ENCODE data around the gene BLID. TPM values are rescaled to one million over a fixed set of nuclear protein-coding genes. Genes with fewer than 3 reads are reported as not detected.

BLID gene
- total RNA-seq, 1 donor from 2014 or later: not detected

- no peaks in the 10 kb centered on the region for H3K36me3 Mint-ChIP-seq (ENCODE audit: low read depth)
- intact Hi-C loops (cut with micrococcal nuclease): no loop called here
- H3K9me3 Mint-ChIP-seq: no peaks in the 10 kb centered on the region
- H3K4me3 Mint-ChIP-seq: no peak overlapping the region
- H3K27me3 Mint-ChIP-seq: peaks cover 12% of the 10 kb centered on the region
- no peak for ATAC-seq (ENCODE audit: low read depth)
- no peak overlapping the region for H3K27ac Mint-ChIP-seq
- peaks cover 14% of the 10 kb centered on the region for H3K4me1 Mint-ChIP-seq
- DNase-seq: no peak
- ChIA-PET POLR2A (no interaction called here), CTCF (no interaction called here)
- no peak for TF ChIP-seq CTCF (IDR thresholded peaks at IDR 0.05)
Observed at GRCh38 chr11:122155765-122156527, 39.9 kb upstream of the BLID start.

GRCh38 chr11:122154994-122155393, 39.0 kb upstream of the BLID start:
- Mint-ChIP-seq H3K9me3 (no peaks in the 10 kb centered on the region), H3K4me1 (peaks cover 14% of the 10 kb centered on the region), H3K36me3 (ENCODE audit: low read depth) (no peaks in the 10 kb centered on the region), H3K27me3 (peaks cover 12% of the 10 kb centered on the region), H3K4me3 (no peak overlapping the region), H3K27ac (no peak overlapping the region)
- no peak for TF ChIP-seq CTCF (IDR thresholded peaks at IDR 0.05)
- DNase-seq (no peak), ATAC-seq (ENCODE audit: low read depth) (no peak)
- ChIA-PET POLR2A (no interaction called here), CTCF (no interaction called here)
- intact Hi-C loops (cut with micrococcal nuclease): no loop called here

GRCh38 chr11:122154227-122154626, 38.2 kb upstream of the BLID start:
- Mint-ChIP-seq H3K4me1 (peaks cover 14% of the 10 kb centered on the region), H3K27ac (no peak overlapping the region), H3K4me3 (no peak overlapping the region), H3K9me3 (no peaks in the 10 kb centered on the region), H3K36me3 (ENCODE audit: low read depth) (no peaks in the 10 kb centered on the region), H3K27me3 (peaks cover 12% of the 10 kb centered on the region)
- ATAC-seq (ENCODE audit: low read depth): no peak
- DNase-seq: no peak
- TF ChIP-seq CTCF (IDR thresholded peaks at IDR 0.05): no peak
- CTCF ChIA-PET: no interaction called here
- POLR2A ChIA-PET: no interaction called here
- intact Hi-C loops (cut with micrococcal nuclease): no loop called here

- Mint-ChIP-seq H3K4me1 (peaks cover 14% of the 10 kb centered on the region), H3K4me3 (no peak overlapping the region), H3K27me3 (peaks cover 12% of the 10 kb centered on the region), H3K36me3 (ENCODE audit: low read depth) (no peaks in the 10 kb centered on the region), H3K27ac (no peak overlapping the region), H3K9me3 (no peaks in the 10 kb centered on the region)
- POLR2A ChIA-PET: no interaction called here
- CTCF ChIA-PET: no interaction called here
- intact Hi-C loops (cut with micrococcal nuclease): no loop called here
- DNase-seq (no peak), ATAC-seq (ENCODE audit: low read depth) (no peak)
- no peak for TF ChIP-seq CTCF (IDR thresholded peaks at IDR 0.05)
Observed at GRCh38 chr11:122153746-122154145, 37.7 kb upstream of the BLID start.

GRCh38 chr11:122150216-122151124, 34.5 kb upstream of the BLID start:
- ChIA-PET CTCF (no interaction called here), POLR2A (no interaction called here)
- H3K4me1 Mint-ChIP-seq: no peaks in the 10 kb centered on the region
- peaks cover 4% of the 10 kb centered on the region for H3K27me3 Mint-ChIP-seq
- intact Hi-C loops (cut with micrococcal nuclease): no loop called here
- no peak for ATAC-seq (ENCODE audit: low read depth)
- TF ChIP-seq CTCF (IDR thresholded peaks at IDR 0.05): no peak
- no peak for DNase-seq
- H3K27ac Mint-ChIP-seq: no peak overlapping the region
- H3K36me3 Mint-ChIP-seq (ENCODE audit: low read depth): no peaks in the 10 kb centered on the region
- H3K9me3 Mint-ChIP-seq: no peaks in the 10 kb centered on the region
- no peak overlapping the region for H3K4me3 Mint-ChIP-seq
